GM21515 (cell line): ENCODE results near the gene IDUA.
"Not testable (repeated sequence)": the region's sequence is repeated elsewhere in the genome, so short reads cannot be mapped to it uniquely, and the experiment has no call there.

Source experiments
- ATAC-seq: cut with Tn5 transposase; IDR thresholded peaks from one replicate; pipeline ENCODE4 v1.9.1; 2021; ENCODE audit not compliant: unreplicated experiment

IDUA gene

GRCh38 chr4:986879-987623 is at the start of gene IDUA:
IDUA (plus strand) TSS chr4:987044; CDS start chr4:987085, 41 bp downstream.
- peak; percentile 75 for ATAC-seq

- not testable (repeated sequence) for ATAC-seq
Observed at GRCh38 chr4:939508-939907, 47.3 kb upstream of the IDUA start.

GRCh38 chr4:945274-946102 is 41.4 kb upstream of the IDUA start:
- no peak for ATAC-seq

GRCh38 chr4:946103-946450 is 40.8 kb upstream of the IDUA start:
- ATAC-seq, result no peak

GRCh38 chr4:946517-947471 is 40.0 kb upstream of the IDUA start:
- no peak for ATAC-seq

- ATAC-seq, result no peak
Observed at GRCh38 chr4:947491-947971, 39.3 kb upstream of the IDUA start.

- no peak for ATAC-seq
Observed at GRCh38 chr4:948101-948935, 38.5 kb upstream of the IDUA start.

- no peak for ATAC-seq
Observed at GRCh38 chr4:948936-949300, 37.9 kb upstream of the IDUA start.

- ATAC-seq, result no peak
Observed at GRCh38 chr4:949656-950055, 37.2 kb upstream of the IDUA start.

GRCh38 chr4:950136-951020 is 36.5 kb upstream of the IDUA start:
- ATAC-seq, result no peak

GRCh38 chr4:951186-951585 is 35.7 kb upstream of the IDUA start:
- no peak for ATAC-seq

- no peak for ATAC-seq
Observed at GRCh38 chr4:951594-952468, 35.0 kb upstream of the IDUA start.

GRCh38 chr4:952881-953573 is 33.8 kb upstream of the IDUA start:
- ATAC-seq, result no peak

- no peak for ATAC-seq
Observed at GRCh38 chr4:953574-953915, 33.3 kb upstream of the IDUA start.

GRCh38 chr4:954211-955020 is 32.4 kb upstream of the IDUA start:
- ATAC-seq, result no peak

- ATAC-seq, result no peak
Observed at GRCh38 chr4:955161-955921, 31.5 kb upstream of the IDUA start.
